Keratinocyte (primary cell): ENCODE measurements around the gene NFYC. TPM values are rescaled to one million over a fixed set of nuclear protein-coding genes. Genes with fewer than 3 reads are reported as not detected.

Source experiments
- DNase-seq: peaks from one replicate; pipeline ENCODE4 v3.0.0-alpha.2; 2011; ENCODE audit warnings: low read depth, missing footprints, low spot score
- FAIRE-seq: peaks from 2 replicates; lab custom pipeline; 2011; peaks lifted over from hg19 to GRCh38; lab: Jason Lieb, UNC
- H2AFZ ChIP-seq: 2 replicates; pipeline ENCODE4 v1.6.0; 2012; ENCODE audit warnings: low read length, control low read depth, inconsistent platforms; ENCODE audit not compliant: control insufficient read depth
- H3K27ac ChIP-seq: 2 replicates; pipeline ENCODE4 v1.5.1; 2011; ENCODE audit warnings: low read length; ENCODE audit not compliant: control insufficient read depth, insufficient read depth
- H3K27me3 ChIP-seq: 3 replicates; pipeline ENCODE4 v1.6.0; 2011; ENCODE audit warnings: low read length; ENCODE audit not compliant: control insufficient read depth, insufficient read depth; ENCODE audit errors: extremely low read depth
- H3K36me3 ChIP-seq, 2 experiments: 2 replicates in 1 of 2; 3 replicates in 1 of 2; pipeline ENCODE4 v1.5.1; 2011; ENCODE audit warnings: low read length in 2 of 2, mild to moderate bottlenecking in 1 of 2; ENCODE audit not compliant: control insufficient read depth in 2 of 2, insufficient read depth in 2 of 2; ENCODE audit errors: extremely low read depth in 1 of 2
- H3K4me1 ChIP-seq: 3 replicates; pipeline ENCODE4 v1.5.1; 2011; ENCODE audit warnings: low read length; ENCODE audit not compliant: control insufficient read depth, insufficient read depth; ENCODE audit errors: extremely low read depth
- H3K4me2 ChIP-seq: 3 replicates; pipeline ENCODE4 v1.6.0; 2011; ENCODE audit warnings: low read depth, low read length; ENCODE audit not compliant: control insufficient read depth, insufficient read depth; ENCODE audit errors: extremely low read depth
- H3K4me3 ChIP-seq, 3 experiments: fragments of 200-600 bp in 1 of 3; sonication (generic) in 1 of 3; 2 replicates in 2 of 3; 3 replicates in 1 of 3; pipeline ENCODE4 v1.5.1; 2011 to 2016; ENCODE audit warnings: low read length in 3 of 3, mild to moderate bottlenecking in 3 of 3, control low read depth in 2 of 3, inconsistent platforms in 1 of 3, low read depth in 1 of 3, mixed read lengths in 1 of 3, mixed run types in 1 of 3, moderate library complexity in 1 of 3; ENCODE audit not compliant: control insufficient read depth in 2 of 3, insufficient read depth in 2 of 3; ENCODE audit errors: extremely low read depth in 1 of 3
- H3K79me2 ChIP-seq: 2 replicates; pipeline ENCODE4 v1.6.0; 2012; ENCODE audit warnings: low read length; ENCODE audit not compliant: control insufficient read depth, insufficient read depth
- H3K9ac ChIP-seq: 3 replicates; pipeline ENCODE4 v1.6.0; 2011; ENCODE audit warnings: low read length; ENCODE audit not compliant: control insufficient read depth, insufficient read depth; ENCODE audit errors: extremely low read depth
- H3K9me1 ChIP-seq: 3 replicates; pipeline ENCODE4 v1.6.0; 2011; ENCODE audit warnings: low read length; ENCODE audit not compliant: control insufficient read depth, insufficient read depth; ENCODE audit errors: extremely low read depth
- H3K9me3 ChIP-seq: 2 replicates; pipeline ENCODE4 v1.5.1; 2012; ENCODE audit warnings: low read depth, low read length; ENCODE audit not compliant: control insufficient read depth
- H4K20me1 ChIP-seq: 3 replicates; pipeline ENCODE4 v1.6.0; 2011; ENCODE audit warnings: low read length; ENCODE audit not compliant: control insufficient read depth, insufficient read depth; ENCODE audit errors: extremely low read depth
- EZH2 ChIP-seq: IDR thresholded peaks from one replicate; pipeline ENCODE4 v1.6.1; 2012; ENCODE audit warnings: inconsistent platforms, mild to moderate bottlenecking, low read length, moderate library complexity
- dilution Hi-C: fragments of 300-500 bp; cut with MboI; formaldehyde crosslinking; loops from one replicate; pipeline ENCODE4 v1.7.0; 2020; ENCODE audit warnings: low sequenced_read_pairs; ENCODE audit not compliant: extremely low pct_ligation_motif_present
- polyA plus RNA-seq, 5 experiments: library from polyadenylated mRNA; depleted of rRNA in 3 of 5; stranded (reverse) in 3 of 5; stranded (forward) in 1 of 5; unstranded in 1 of 5; fragments of >200 nt; gene quantifications; 1 replicate in 1 of 5; 2 replicates in 3 of 5; 3 replicates in 1 of 5; pipeline versions ENCODE4 v1.2.1 to v1.2.3, GENCODE V29; 2011 to 2012; ENCODE audit warnings: missing spikeins in 2 of 5, low read depth in 1 of 5, low replicate concordance in 1 of 5
- TF ChIP-seq, protein P1 (sequence below), 3 experiments: IDR thresholded peaks in 1 of 3; conservative IDR thresholded peaks in 1 of 3; optimal IDR thresholded peaks in 1 of 3; 2 replicates in 2 of 3; 3 replicates in 1 of 3; pipeline versions ENCODE3 to v1.5.1; 2011; ENCODE audit warnings: low read length in 3 of 3, mild to moderate bottlenecking in 3 of 3, moderate library complexity in 2 of 3, control low read depth in 1 of 3, inconsistent platforms in 1 of 3; ENCODE audit not compliant: insufficient read depth in 2 of 3; ENCODE audit errors: extremely low read depth in 1 of 3

NFYC gene
- polyA plus RNA-seq, 1 donor (not counting 4 experiments of a cell fraction or from before 2014, with no cell fraction given): 32.4 TPM

DNA sequence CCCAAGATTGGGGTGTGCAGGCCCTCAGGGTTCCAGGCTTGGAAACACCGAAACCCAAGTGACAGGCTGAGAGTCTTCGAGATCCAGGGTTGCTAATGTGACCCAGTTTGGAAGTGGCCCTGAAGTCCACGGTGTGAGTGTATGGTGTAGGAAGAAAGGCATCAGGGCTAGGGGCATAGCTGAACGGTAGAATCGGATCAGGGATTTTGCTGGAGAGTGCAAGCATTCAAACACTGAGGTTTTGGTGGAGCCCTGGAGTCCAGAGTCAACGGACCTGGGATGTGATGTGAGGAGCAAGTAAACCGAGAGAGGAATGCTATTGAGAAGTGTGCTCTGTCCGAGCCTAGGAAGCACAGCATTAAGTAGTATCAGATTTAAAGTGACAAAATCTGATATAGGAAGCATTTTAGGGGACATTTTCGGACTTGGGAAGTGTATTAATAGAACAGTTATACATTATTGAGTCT, 958 bp downstream of the NFYC start:
- Histone ChIP-seq H4K20me1 (peaks cover 3% of the 10 kb centered on the region), H3K4me2 (peak overlapping the region; percentile 84), H3K4me1 (peaks cover 23% of the 10 kb centered on the region), H3K4me3 (peak overlapping the region; percentile 75 to 93 (median 89)), H3K9me1 (no peaks in the 10 kb centered on the region), H3K27me3 (no peaks in the 10 kb centered on the region), H3K9ac (peak overlapping the region; percentile 98), H3K36me3 (no peaks in the 10 kb centered on the region), H2AFZ (peak overlapping the region; percentile 76), H3K9me3 (no peaks in the 10 kb centered on the region), H3K27ac (peak overlapping the region; percentile 96), H3K79me2 (peaks cover 67% of the 10 kb centered on the region)
- TF ChIP-seq EZH2: no peak
- TF ChIP-seq, protein P1, sequence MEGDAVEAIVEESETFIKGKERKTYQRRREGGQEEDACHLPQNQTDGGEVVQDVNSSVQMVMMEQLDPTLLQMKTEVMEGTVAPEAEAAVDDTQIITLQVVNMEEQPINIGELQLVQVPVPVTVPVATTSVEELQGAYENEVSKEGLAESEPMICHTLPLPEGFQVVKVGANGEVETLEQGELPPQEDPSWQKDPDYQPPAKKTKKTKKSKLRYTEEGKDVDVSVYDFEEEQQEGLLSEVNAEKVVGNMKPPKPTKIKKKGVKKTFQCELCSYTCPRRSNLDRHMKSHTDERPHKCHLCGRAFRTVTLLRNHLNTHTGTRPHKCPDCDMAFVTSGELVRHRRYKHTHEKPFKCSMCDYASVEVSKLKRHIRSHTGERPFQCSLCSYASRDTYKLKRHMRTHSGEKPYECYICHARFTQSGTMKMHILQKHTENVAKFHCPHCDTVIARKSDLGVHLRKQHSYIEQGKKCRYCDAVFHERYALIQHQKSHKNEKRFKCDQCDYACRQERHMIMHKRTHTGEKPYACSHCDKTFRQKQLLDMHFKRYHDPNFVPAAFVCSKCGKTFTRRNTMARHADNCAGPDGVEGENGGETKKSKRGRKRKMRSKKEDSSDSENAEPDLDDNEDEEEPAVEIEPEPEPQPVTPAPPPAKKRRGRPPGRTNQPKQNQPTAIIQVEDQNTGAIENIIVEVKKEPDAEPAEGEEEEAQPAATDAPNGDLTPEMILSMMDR (optimal IDR thresholded peaks at IDR 0.05 in 1 of 3, IDR thresholded peaks at IDR 0.05 in 1 of 3, conservative IDR thresholded peaks at IDR 0.05 in 1 of 3; ENCODE audit: extremely low read depth in 1 of 3, insufficient read depth in 2 of 3, low read length in 3 of 3): no peak
- dilution Hi-C loops: no loop called here
- DNase-seq (no peak), FAIRE-seq (no peak)

DNA sequence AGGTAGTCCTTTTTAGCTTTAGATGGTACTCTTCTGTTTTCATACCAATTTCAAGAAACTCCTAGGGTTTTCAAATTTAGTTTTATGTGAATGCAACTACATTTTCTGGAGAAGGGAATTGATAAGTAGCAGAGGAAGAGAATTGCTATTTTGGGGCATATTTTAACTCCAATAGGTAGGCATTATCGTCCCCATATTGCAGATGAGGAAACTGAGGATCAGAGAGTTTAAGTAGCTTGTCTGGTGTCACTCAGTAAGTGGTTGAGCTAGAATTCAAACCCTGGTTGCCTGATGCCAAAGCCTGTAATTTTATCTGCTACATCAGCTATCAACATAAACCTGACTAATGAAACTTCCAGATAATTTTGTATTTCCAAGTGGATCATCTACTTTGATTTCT, 1.9 kb downstream of the NFYC start:
- H3K4me1 ChIP-seq: peaks cover 23% of the 10 kb centered on the region
- peak overlapping the region; percentile 84 for H3K4me2 ChIP-seq
- FAIRE-seq (no peak), DNase-seq (no peak)
- H3K9me1 ChIP-seq: no peaks in the 10 kb centered on the region
- H2AFZ ChIP-seq: no peak overlapping the region
- peak overlapping the region; percentile 98 for H3K9ac ChIP-seq
- H3K79me2 ChIP-seq: peaks cover 77% of the 10 kb centered on the region
- H3K27ac ChIP-seq: no peak overlapping the region
- peaks cover 3% of the 10 kb centered on the region for H4K20me1 ChIP-seq
- no peaks in the 10 kb centered on the region for H3K27me3 ChIP-seq
- H3K4me3 ChIP-seq: no peak overlapping the region
- no peaks in the 10 kb centered on the region for H3K9me3 ChIP-seq
- TF ChIP-seq, protein P1 (optimal IDR thresholded peaks at IDR 0.05 in 1 of 3, IDR thresholded peaks at IDR 0.05 in 1 of 3, conservative IDR thresholded peaks at IDR 0.05 in 1 of 3; ENCODE audit: extremely low read depth in 1 of 3, insufficient read depth in 2 of 3, low read length in 3 of 3): no peak
- TF ChIP-seq EZH2: no peak
- H3K36me3 ChIP-seq: no peaks in the 10 kb centered on the region
- dilution Hi-C loops: no loop called here
